SKM-1 (cell line): ENCODE measurements around the gene TNK2.

ENCODE experiments used
- DNase-seq: peaks from one replicate; lab custom pipeline; 2025; ENCODE audit not compliant: unreplicated experiment; lab: John Stamatoyannopoulos, UW

TNK2 gene

GRCh38 chr3:195854628-195855294, 53.6 kb downstream of the TNK2 start:
- no peak for DNase-seq

- no peak for DNase-seq
These were observed 54.4 kb downstream of the TNK2 start for GRCh38 chr3:195853996-195854395.

GRCh38 chr3:195853036-195853435, 55.3 kb downstream of the TNK2 start:
- no peak for DNase-seq

GRCh38 chr3:195850857-195851543, 57.4 kb downstream of the TNK2 start:
- peak; percentile 82 for DNase-seq

GRCh38 chr3:195849322-195850074, 58.9 kb downstream of the TNK2 start:
- no peak for DNase-seq

GRCh38 chr3:195847055-195847950, 61.0 kb downstream of the TNK2 start:
- DNase-seq, result no peak

GRCh38 chr3:195845483-195845882, 62.9 kb downstream of the TNK2 start:
- DNase-seq, result no peak

- no peak for DNase-seq
These were observed 63.6 kb downstream of the TNK2 start for GRCh38 chr3:195844671-195845218.

- no peak for DNase-seq
These were observed 68.9 kb downstream of the TNK2 start for GRCh38 chr3:195839260-195840010.

GRCh38 chr3:195838714-195839113, 69.6 kb downstream of the TNK2 start:
- DNase-seq, result no peak

- no peak for DNase-seq
These were observed 71.7 kb downstream of the TNK2 start for GRCh38 chr3:195836476-195837135.

GRCh38 chr3:195835791-195836190, 72.6 kb downstream of the TNK2 start:
- DNase-seq, result no peak

GRCh38 chr3:195834675-195835583, 73.4 kb downstream of the TNK2 start:
- DNase-seq, result no peak

GRCh38 chr3:195829897-195830254, 78.5 kb downstream of the TNK2 start:
- DNase-seq, result no peak

GRCh38 chr3:195828762-195829161, 79.6 kb downstream of the TNK2 start:
- DNase-seq, result no peak

GRCh38 chr3:195825857-195826804, 82.2 kb downstream of the TNK2 start:
- DNase-seq, result no peak

GRCh38 chr3:195825191-195825588, 83.2 kb downstream of the TNK2 start:
- DNase-seq, result no peak
